Activated CD8-positive, alpha-beta T cell treated with anti-CD3 and anti-CD28 coated beads, Interleukin-2, amount 10 ng/mL, durations not matched to agents 7 days and 5 days (primary cell): ENCODE data around the gene GSE1. TPM values are rescaled to one million over a fixed set of nuclear protein-coding genes. Genes with fewer than 3 reads are reported as not detected.

Experiments used
- ATAC-seq: fragments of 150-1000 bp; cut with Tn5 transposase; one replicate; pipeline ENCODE4 v1.10.0; 2021; ENCODE audit warnings: moderate library complexity
- CTCF ChIA-PET: fragments of 350-600 bp; sonication (Branson Sonifier 250); formaldehyde crosslinking; loops from one replicate; lab custom pipeline; 2021; ENCODE audit warnings: antibody characterized with exemption; lab: Charles Lee
- POLR2A ChIA-PET: fragments of 350-600 bp; sonication (Branson Sonifier 250); formaldehyde crosslinking; loops from one replicate; lab custom pipeline; 2021; ENCODE audit warnings: antibody characterized with exemption; lab: Charles Lee
- DNase-seq: peaks from one replicate; pipeline ENCODE4 v3.0.0-alpha.2; 2020
- H3K27ac Mint-ChIP-seq: one replicate; pipeline ENCODE4 v1.8.0; 2021; ENCODE audit warnings: mild to moderate bottlenecking, mixed read lengths
- H3K27me3 Mint-ChIP-seq: one replicate; pipeline ENCODE4 v1.8.0; 2021; ENCODE audit warnings: low read depth, mixed read lengths
- H3K36me3 Mint-ChIP-seq: one replicate; pipeline ENCODE4 v1.8.0; 2021; ENCODE audit warnings: low read depth, mixed read lengths
- H3K4me1 Mint-ChIP-seq: one replicate; pipeline ENCODE4 v1.8.0; 2021; ENCODE audit warnings: low read depth, mixed read lengths
- H3K4me3 Mint-ChIP-seq: one replicate; pipeline ENCODE4 v1.8.0; 2021; ENCODE audit warnings: mild to moderate bottlenecking, mixed read lengths
- H3K9me3 Mint-ChIP-seq: one replicate; pipeline ENCODE4 v1.8.0; 2022; ENCODE audit warnings: mixed read lengths; ENCODE audit not compliant: insufficient read depth
- total RNA-seq, 2 experiments: library from RNA; stranded (reverse); gene quantifications; one replicate each; pipeline ENCODE4 v1.2.3, GENCODE V29; 2021

Gene GSE1
- total RNA-seq, 2 experiments from 2014 or later = 48.9 to 51.4 TPM

GRCh38 chr16:85722128-85722893 lies 109.2 kb downstream of the GSE1 start:
- no peak for ATAC-seq
- H3K4me1 Mint-ChIP-seq = no peaks in the 10 kb centered on the region
- ChIA-PET POLR2A (no interaction called here), CTCF (interaction anchor here (0.6 kb wide), 1 partner anchor 306 kb away, joined by 3 read pairs; no protein-coding TSS in a partner anchor)
- no peak overlapping the region for H3K27ac Mint-ChIP-seq
- no peak for DNase-seq
- peaks cover 3% of the 10 kb centered on the region for H3K27me3 Mint-ChIP-seq
- no peak overlapping the region for H3K4me3 Mint-ChIP-seq
- no peaks in the 10 kb centered on the region for H3K36me3 Mint-ChIP-seq
- no peaks in the 10 kb centered on the region for H3K9me3 Mint-ChIP-seq

GRCh38 chr16:85724126-85724879 lies 111.2 kb downstream of the GSE1 start:
- DNase-seq (no peak), ATAC-seq (no peak)
- ChIA-PET CTCF (interaction anchor here (2.5 kb wide), 1 partner anchor 109 kb away, joined by 6 read pairs; no protein-coding TSS in a partner anchor), POLR2A (no interaction called here)
- Mint-ChIP-seq H3K36me3 (no peaks in the 10 kb centered on the region), H3K4me3 (no peak overlapping the region), H3K27me3 (peaks cover 3% of the 10 kb centered on the region), H3K9me3 (no peaks in the 10 kb centered on the region), H3K27ac (no peak overlapping the region), H3K4me1 (no peaks in the 10 kb centered on the region)

GRCh38 chr16:85724936-85725335 lies 111.8 kb downstream of the GSE1 start:
- H3K36me3 Mint-ChIP-seq = no peaks in the 10 kb centered on the region
- H3K4me3 Mint-ChIP-seq = no peak overlapping the region
- CTCF ChIA-PET = interaction anchor here (2.5 kb wide), 1 partner anchor 109 kb away, joined by 6 read pairs; no protein-coding TSS in a partner anchor
- peaks cover 3% of the 10 kb centered on the region for H3K27me3 Mint-ChIP-seq
- no peaks in the 10 kb centered on the region for H3K9me3 Mint-ChIP-seq
- no peaks in the 10 kb centered on the region for H3K4me1 Mint-ChIP-seq
- no peak for DNase-seq
- POLR2A ChIA-PET = no interaction called here
- no peak for ATAC-seq
- no peak overlapping the region for H3K27ac Mint-ChIP-seq

Other genes starting within 250 kb of the GSE1 start
- 10 to 100 TPM; 51.3 to 53.5 TPM for gene GINS2, start 75.6 kb downstream of the GSE1 start, total RNA-seq
- gene C16orf74, start 137.8 kb downstream of the GSE1 start, total RNA-seq = under 1 TPM; 0.21 TPM
- gene EMC8, start 186.2 kb downstream of the GSE1 start, total RNA-seq = 10 to 100 TPM; 33.3 to 43.0 TPM
- 100 to 1,000 TPM; 505 to 520 TPM for gene COX4I1, start 186.4 kb downstream of the GSE1 start, total RNA-seq